Activated naive CD8-positive, alpha-beta T cell treated with anti-CD3 and anti-CD28 coated beads for 36 hours (primary cell): ENCODE measurements around the gene MYO16. TPM values are rescaled to one million over a fixed set of nuclear protein-coding genes. Genes with fewer than 3 reads are reported as not detected.
"Not testable (repeated sequence)": the region's sequence is repeated elsewhere in the genome, so short reads cannot be mapped to it uniquely, and the experiment has no call there.

Experiments used
- DNase-seq: peaks from one replicate; pipeline ENCODE4 v3.0.0; 2021
- H3K27ac Mint-ChIP-seq: one replicate; pipeline ENCODE4 v1.8.0; 2022; ENCODE audit warnings: mild to moderate bottlenecking, moderate library complexity, mixed read lengths
- H3K27me3 Mint-ChIP-seq: one replicate; pipeline ENCODE4 v1.8.0; 2022; ENCODE audit warnings: mild to moderate bottlenecking, mixed read lengths
- H3K36me3 Mint-ChIP-seq: one replicate; pipeline ENCODE4 v1.8.0; 2021; ENCODE audit warnings: mild to moderate bottlenecking, mixed read lengths
- H3K4me1 Mint-ChIP-seq: one replicate; pipeline ENCODE4 v1.8.0; 2021; ENCODE audit warnings: mixed read lengths
- H3K4me3 Mint-ChIP-seq: one replicate; pipeline ENCODE4 v1.8.0; 2022; ENCODE audit warnings: mild to moderate bottlenecking, moderate library complexity, mixed read lengths
- H3K9me3 Mint-ChIP-seq: one replicate; pipeline ENCODE4 v1.8.0; 2022; ENCODE audit warnings: mixed read lengths
- total RNA-seq, 2 experiments: library from RNA; stranded (reverse); gene quantifications; one replicate each; pipeline ENCODE4 v1.2.3, GENCODE V29; 2021

Gene MYO16
- total RNA-seq, 2 experiments from 2014 or later, result not detected

DNA sequence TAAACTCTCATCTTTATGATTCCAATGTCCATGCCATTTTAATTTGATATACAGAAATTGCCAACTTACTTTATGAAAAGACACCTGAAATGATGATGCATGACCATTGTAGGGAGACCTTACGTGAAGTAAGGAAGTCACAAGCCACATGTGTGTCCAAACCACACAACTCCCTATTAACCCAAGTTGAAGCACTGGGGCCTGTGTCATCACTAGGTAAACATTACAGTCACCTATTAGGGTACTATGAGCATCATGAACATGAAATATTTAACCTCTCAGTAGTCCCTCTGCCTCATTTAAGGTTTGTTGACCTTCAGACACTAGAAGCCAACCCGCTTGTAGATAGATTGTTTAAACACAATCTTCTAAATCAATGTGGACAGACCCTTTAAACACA, 580.1 kb downstream of the MYO16 start:
- Mint-ChIP-seq H3K4me1 (no peaks in the 10 kb centered on the region), H3K9me3 (no peaks in the 10 kb centered on the region), H3K4me3 (no peak overlapping the region), H3K27ac (no peak overlapping the region), H3K36me3 (no peaks in the 10 kb centered on the region), H3K27me3 (peaks cover 6% of the 10 kb centered on the region)
- no peak for DNase-seq

DNA sequence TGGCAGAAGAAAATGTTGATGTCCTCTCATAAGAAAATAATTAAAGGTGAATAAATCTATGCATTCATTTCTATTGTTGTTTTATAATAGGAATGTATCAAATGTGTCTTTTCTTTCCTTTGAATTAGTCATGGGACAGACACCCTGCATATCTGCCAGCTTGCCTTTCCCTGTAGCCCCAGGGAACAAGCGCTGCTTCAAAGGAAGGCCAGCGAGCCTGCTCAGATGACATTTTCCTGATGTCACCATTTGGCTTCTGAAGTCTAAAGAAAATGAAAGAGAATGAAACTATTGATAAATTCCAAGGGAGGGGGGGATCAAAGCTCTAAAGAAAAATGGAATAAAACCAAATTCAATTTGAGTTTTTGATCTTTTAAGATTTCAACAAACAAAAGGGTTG, 582.2 kb downstream of the MYO16 start:
- Mint-ChIP-seq H3K27me3 (peaks cover 3% of the 10 kb centered on the region), H3K36me3 (no peaks in the 10 kb centered on the region), H3K4me1 (no peaks in the 10 kb centered on the region), H3K4me3 (no peak overlapping the region), H3K27ac (no peak overlapping the region), H3K9me3 (no peaks in the 10 kb centered on the region)
- no peak for DNase-seq

- no peak overlapping the region for H3K4me3 Mint-ChIP-seq
- no peaks in the 10 kb centered on the region for H3K9me3 Mint-ChIP-seq
- peaks cover 3% of the 10 kb centered on the region for H3K27me3 Mint-ChIP-seq
- H3K36me3 Mint-ChIP-seq, result no peaks in the 10 kb centered on the region
- no peak for DNase-seq
- no peaks in the 10 kb centered on the region for H3K4me1 Mint-ChIP-seq
- H3K27ac Mint-ChIP-seq, result no peak overlapping the region
Observed at GRCh38 chr13:109212650-109213049, 583.2 kb downstream of the MYO16 start.

- Mint-ChIP-seq H3K4me1 (no peaks in the 10 kb centered on the region), H3K9me3 (no peaks in the 10 kb centered on the region), H3K27ac (no peak overlapping the region), H3K36me3 (no peaks in the 10 kb centered on the region), H3K4me3 (no peak overlapping the region), H3K27me3 (no peaks in the 10 kb centered on the region)
- no peak for DNase-seq
Observed at GRCh38 chr13:109213714-109214113, 584.3 kb downstream of the MYO16 start.

DNA sequence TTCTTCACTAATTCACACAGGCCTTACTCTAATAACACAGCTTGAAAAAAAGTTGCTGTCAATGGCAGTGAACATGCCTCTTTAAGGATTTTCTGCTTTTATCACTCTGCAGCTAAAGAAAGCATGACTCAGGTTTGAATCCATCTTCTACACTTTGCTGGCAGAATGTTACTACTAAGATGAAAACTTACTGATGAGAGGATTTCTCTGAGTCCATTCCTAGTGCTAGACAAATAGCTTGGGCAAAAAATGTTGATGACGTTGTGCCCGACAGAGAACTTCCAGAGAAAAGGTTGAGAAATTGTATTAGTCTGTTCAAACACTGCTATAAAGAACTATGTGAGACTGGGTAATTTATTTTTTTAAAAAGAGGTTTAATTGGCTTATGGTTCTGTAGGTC, 585.0 kb downstream of the MYO16 start:
- H3K27me3 Mint-ChIP-seq, result no peaks in the 10 kb centered on the region
- no peak for DNase-seq
- H3K9me3 Mint-ChIP-seq, result no peaks in the 10 kb centered on the region
- H3K36me3 Mint-ChIP-seq, result no peaks in the 10 kb centered on the region
- no peaks in the 10 kb centered on the region for H3K4me1 Mint-ChIP-seq
- no peak overlapping the region for H3K4me3 Mint-ChIP-seq
- H3K27ac Mint-ChIP-seq, result no peak overlapping the region

DNA sequence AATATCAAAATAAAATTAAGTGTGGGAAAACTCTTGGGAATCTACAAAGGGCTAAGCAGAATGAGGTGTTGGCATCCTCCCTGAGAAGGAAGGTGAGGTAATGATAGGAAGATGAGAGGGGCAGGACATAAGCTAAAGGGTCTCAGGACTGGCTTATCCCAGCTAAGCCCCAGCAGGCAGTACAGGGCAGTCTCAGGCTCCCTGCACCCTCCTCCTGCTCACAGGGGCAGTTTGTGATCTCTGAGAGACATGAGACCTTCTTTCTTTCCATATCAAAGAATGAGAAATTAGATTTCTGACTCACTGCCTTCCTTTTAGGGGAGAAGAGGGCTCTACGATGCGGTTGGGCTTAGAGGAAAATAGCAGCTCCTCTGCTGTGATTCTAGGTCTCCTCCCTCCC, 586.0 kb downstream of the MYO16 start:
- Mint-ChIP-seq H3K27ac (no peak overlapping the region), H3K4me1 (no peaks in the 10 kb centered on the region), H3K9me3 (no peaks in the 10 kb centered on the region), H3K27me3 (no peaks in the 10 kb centered on the region), H3K36me3 (no peaks in the 10 kb centered on the region), H3K4me3 (no peak overlapping the region)
- no peak for DNase-seq

DNA sequence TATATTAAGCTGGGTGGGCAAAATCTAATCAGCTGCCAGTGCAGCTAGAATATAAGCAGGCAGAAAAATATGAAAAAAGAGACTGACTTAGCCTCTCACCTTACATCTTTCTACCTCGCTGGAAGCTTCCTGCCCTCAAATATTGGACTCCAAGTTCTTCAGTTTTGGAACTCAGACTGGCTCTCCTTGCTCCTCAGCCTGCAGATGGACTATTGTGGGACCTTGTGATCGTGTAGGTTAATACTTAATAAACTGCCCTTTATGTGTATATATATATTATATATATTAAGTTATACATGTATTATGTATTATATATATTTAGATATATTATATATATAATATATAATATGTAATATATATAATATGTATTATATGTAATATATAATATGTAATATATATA, 588.1 kb downstream of the MYO16 start:
- H3K4me3 Mint-ChIP-seq, H3K9me3 Mint-ChIP-seq: not testable (repeated sequence)

GRCh38 chr13:109220631-109221030, 591.2 kb downstream of the MYO16 start:
- Mint-ChIP-seq H3K4me3 (no peak overlapping the region), H3K9me3 (no peaks in the 10 kb centered on the region), H3K27me3 (no peaks in the 10 kb centered on the region), H3K27ac (no peak overlapping the region), H3K36me3 (no peaks in the 10 kb centered on the region), H3K4me1 (no peaks in the 10 kb centered on the region)
- no peak for DNase-seq

More for the DNA sequence above, 588.1 kb downstream of the MYO16 start:
- not testable (repeated sequence) for H3K4me1 Mint-ChIP-seq, H3K27me3 Mint-ChIP-seq, DNase-seq, H3K36me3 Mint-ChIP-seq, H3K27ac Mint-ChIP-seq

DNA sequence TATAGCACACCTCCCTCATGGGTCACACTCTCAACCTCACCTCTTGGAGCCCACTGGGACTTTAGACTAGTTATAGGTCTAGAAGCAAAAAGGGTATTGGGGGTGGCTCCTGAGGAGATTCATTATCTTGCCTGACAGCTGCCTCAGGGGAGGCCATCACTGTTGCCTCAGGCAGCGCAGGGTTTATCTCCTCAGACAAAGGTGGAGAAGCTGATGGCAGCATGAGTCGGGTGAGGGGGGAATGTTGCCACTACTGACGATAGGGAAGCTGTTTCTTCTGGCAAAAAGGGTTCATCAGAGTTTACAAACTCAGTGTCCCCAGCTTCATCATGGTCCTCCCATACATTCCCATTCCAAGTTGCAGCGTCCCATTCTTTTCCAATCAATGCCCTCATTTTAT, 594.6 kb downstream of the MYO16 start:
- no peaks in the 10 kb centered on the region for H3K4me1 Mint-ChIP-seq
- no peaks in the 10 kb centered on the region for H3K9me3 Mint-ChIP-seq
- no peak for DNase-seq
- H3K27me3 Mint-ChIP-seq, result peaks cover 3% of the 10 kb centered on the region
- H3K4me3 Mint-ChIP-seq, result no peak overlapping the region
- no peaks in the 10 kb centered on the region for H3K36me3 Mint-ChIP-seq
- H3K27ac Mint-ChIP-seq, result no peak overlapping the region

GRCh38 chr13:109226631-109227030, 597.2 kb downstream of the MYO16 start:
- H3K9me3 Mint-ChIP-seq, result peaks cover 4% of the 10 kb centered on the region
- no peak overlapping the region for H3K4me3 Mint-ChIP-seq
- DNase-seq, result no peak
- H3K4me1 Mint-ChIP-seq, result no peaks in the 10 kb centered on the region
- H3K36me3 Mint-ChIP-seq, result no peaks in the 10 kb centered on the region
- peaks cover 3% of the 10 kb centered on the region for H3K27me3 Mint-ChIP-seq
- no peak overlapping the region for H3K27ac Mint-ChIP-seq

DNA sequence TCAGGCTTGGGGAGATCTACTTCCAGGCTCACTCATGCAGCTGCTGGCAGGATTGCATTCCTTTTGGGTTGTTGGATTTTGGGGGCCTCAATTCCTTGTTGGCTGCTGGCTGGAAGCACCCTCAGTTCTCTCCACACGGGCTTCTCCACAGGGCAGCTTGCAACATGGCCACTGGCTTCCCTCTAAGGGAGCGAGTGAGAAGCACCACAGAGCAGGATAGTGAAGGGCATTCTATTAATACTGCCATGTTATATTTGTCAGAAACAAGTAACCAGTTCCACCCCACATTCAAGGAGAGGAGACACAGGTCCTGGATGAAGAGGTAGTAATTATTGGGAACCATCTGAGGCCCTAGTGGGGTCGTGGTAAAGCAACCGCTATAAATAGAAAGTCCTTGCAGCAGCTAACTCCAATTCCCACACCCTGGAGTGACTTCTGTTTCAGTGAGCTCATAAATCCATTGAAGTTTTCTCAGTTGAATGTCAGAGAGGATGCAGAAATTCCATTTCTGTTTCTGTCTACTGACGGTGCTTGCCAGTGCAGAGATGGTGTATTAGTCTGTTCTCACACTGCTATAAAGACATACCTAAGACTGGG, 598.0 kb downstream of the MYO16 start:
- peaks cover 4% of the 10 kb centered on the region for H3K9me3 Mint-ChIP-seq
- H3K27ac Mint-ChIP-seq, result no peak overlapping the region
- H3K27me3 Mint-ChIP-seq, result peaks cover 3% of the 10 kb centered on the region
- no peaks in the 10 kb centered on the region for H3K36me3 Mint-ChIP-seq
- no peak overlapping the region for H3K4me3 Mint-ChIP-seq
- no peaks in the 10 kb centered on the region for H3K4me1 Mint-ChIP-seq
- DNase-seq, result no peak

DNA sequence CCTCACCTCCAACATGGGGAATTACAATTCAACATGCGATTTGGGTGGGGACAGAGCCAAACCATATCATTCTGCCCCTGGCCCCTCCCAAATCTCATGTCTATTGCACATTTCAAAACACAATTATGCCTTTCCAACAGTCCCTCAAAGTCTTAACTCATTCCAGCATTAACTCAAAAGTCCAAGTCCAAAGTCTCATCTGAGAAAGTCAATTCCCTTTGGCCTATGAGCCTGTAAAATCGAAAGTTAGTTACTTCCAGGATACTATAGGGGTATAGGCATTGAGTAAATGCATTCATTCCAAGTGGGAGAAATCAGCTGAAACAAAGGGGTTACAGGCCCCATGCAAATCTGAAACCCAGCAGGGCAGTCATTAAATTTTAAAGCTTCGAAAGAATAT, 598.8 kb downstream of the MYO16 start:
- Mint-ChIP-seq H3K9me3 (peaks cover 4% of the 10 kb centered on the region), H3K36me3 (no peaks in the 10 kb centered on the region), H3K27ac (no peak overlapping the region), H3K4me1 (no peaks in the 10 kb centered on the region), H3K4me3 (no peak overlapping the region), H3K27me3 (peaks cover 3% of the 10 kb centered on the region)
- no peak for DNase-seq

DNA sequence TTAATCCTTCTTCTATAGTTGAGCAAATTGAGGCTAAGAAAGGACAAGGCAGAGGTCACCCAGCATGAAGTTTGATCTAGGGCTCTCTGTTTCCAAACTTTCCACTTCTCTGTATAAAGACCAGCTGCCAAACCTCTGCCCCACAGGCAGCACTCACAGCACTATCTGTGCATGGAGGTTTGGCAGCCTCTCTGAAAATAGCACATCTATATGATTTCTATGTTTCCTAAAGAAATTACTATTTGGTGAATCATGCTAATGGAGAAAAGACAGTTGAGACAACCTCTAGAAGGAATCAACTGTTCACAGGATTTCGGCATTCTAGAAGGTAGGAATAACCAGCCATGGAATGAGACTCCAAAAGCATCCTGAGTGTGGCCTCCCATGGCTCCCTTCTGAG, 602.5 kb downstream of the MYO16 start:
- no peaks in the 10 kb centered on the region for H3K36me3 Mint-ChIP-seq
- H3K4me1 Mint-ChIP-seq, result no peaks in the 10 kb centered on the region
- no peak overlapping the region for H3K4me3 Mint-ChIP-seq
- no peak for DNase-seq
- no peak overlapping the region for H3K27ac Mint-ChIP-seq
- H3K27me3 Mint-ChIP-seq, result peaks cover 6% of the 10 kb centered on the region
- peaks cover 4% of the 10 kb centered on the region for H3K9me3 Mint-ChIP-seq

GRCh38 chr13:109233293-109233692, 603.9 kb downstream of the MYO16 start:
- Mint-ChIP-seq H3K27ac (no peak overlapping the region), H3K4me1 (no peaks in the 10 kb centered on the region), H3K9me3 (peaks cover 4% of the 10 kb centered on the region), H3K36me3 (no peaks in the 10 kb centered on the region), H3K27me3 (peaks cover 8% of the 10 kb centered on the region), H3K4me3 (no peak overlapping the region)
- no peak for DNase-seq

DNA sequence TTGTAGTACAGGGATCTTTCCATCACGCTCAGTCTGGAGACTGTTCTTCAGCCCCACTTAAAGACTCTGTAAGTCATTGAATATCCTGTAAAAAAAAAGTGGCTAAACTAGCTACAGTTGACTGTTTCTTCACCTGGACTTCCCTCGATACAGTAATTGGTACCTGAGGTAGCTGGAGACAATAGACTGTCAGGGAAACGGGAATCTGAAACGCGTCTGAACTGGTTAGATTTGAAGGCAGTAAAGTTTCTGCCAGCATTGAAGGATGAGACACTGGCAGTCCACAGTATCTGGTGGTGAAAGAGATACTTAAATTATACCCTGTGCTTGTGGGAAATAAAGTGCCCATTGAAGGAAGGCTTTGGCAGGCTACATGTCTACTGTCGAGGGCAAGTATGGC, 606.5 kb downstream of the MYO16 start:
- no peaks in the 10 kb centered on the region for H3K9me3 Mint-ChIP-seq

GRCh38 chr13:109241160-109241559, 611.7 kb downstream of the MYO16 start:
- Mint-ChIP-seq H3K27ac (no peak overlapping the region), H3K4me3 (no peak overlapping the region), H3K27me3 (peaks cover 23% of the 10 kb centered on the region), H3K36me3 (no peaks in the 10 kb centered on the region), H3K9me3 (no peaks in the 10 kb centered on the region), H3K4me1 (no peaks in the 10 kb centered on the region)
- no peak for DNase-seq

More for the DNA sequence above, 606.5 kb downstream of the MYO16 start:
- no peak for DNase-seq
- Mint-ChIP-seq H3K27me3 (peaks cover 17% of the 10 kb centered on the region), H3K36me3 (no peaks in the 10 kb centered on the region), H3K27ac (no peak overlapping the region), H3K4me1 (no peaks in the 10 kb centered on the region), H3K4me3 (no peak overlapping the region)
